Measurements from ENCODE around the gene DYNAP. TPM values are rescaled to one million over a fixed set of nuclear protein-coding genes. Genes with fewer than 3 reads are reported as not detected.

Gene DYNAP
- total RNA-seq, 1 donor from 2014 or later = not detected

GRCh38 chr18:54558609-54559585 is 32.1 kb upstream of the DYNAP start:
- H3K27me3 ChIP-seq (ENCODE audit: control insufficient read depth, insufficient read depth, low read length) = no peaks in the 10 kb centered on the region
- peak; percentile 64 for DNase-seq (ENCODE audit: low read depth)
- no peaks in the 10 kb centered on the region for H3K36me3 ChIP-seq (ENCODE audit: control insufficient read depth, insufficient read depth, low read length)
- TF ChIP-seq CTCF (IDR thresholded peaks at IDR 0.05; ENCODE audit: insufficient read depth, low read length, severe bottlenecking) = peak; percentile 64
- H3K4me3 ChIP-seq (ENCODE audit: low read depth, low read length) = no peak overlapping the region
- FAIRE-seq = no peak

GRCh38 chr18:54561706-54562267 is 29.3 kb upstream of the DYNAP start:
- DNase-seq (ENCODE audit: low read depth) (peak; percentile 10), FAIRE-seq (peak; percentile 64)
- H3K36me3 ChIP-seq (ENCODE audit: control insufficient read depth, insufficient read depth, low read length) = no peaks in the 10 kb centered on the region
- peaks cover 2% of the 10 kb centered on the region for H3K27me3 ChIP-seq (ENCODE audit: control insufficient read depth, insufficient read depth, low read length)
- no peak for TF ChIP-seq CTCF (IDR thresholded peaks at IDR 0.05; ENCODE audit: insufficient read depth, low read length, severe bottlenecking)
- H3K4me3 ChIP-seq (ENCODE audit: low read depth, low read length) = no peak overlapping the region

- DNase-seq (ENCODE audit: low read depth) (no peak), FAIRE-seq (no peak)
- Histone ChIP-seq H3K27me3 (ENCODE audit: control insufficient read depth, insufficient read depth, low read length) (peaks cover under 1% of the 10 kb centered on the region), H3K36me3 (ENCODE audit: control insufficient read depth, insufficient read depth, low read length) (no peaks in the 10 kb centered on the region), H3K4me3 (ENCODE audit: low read depth, low read length) (no peak overlapping the region)
- TF ChIP-seq CTCF (IDR thresholded peaks at IDR 0.05; ENCODE audit: insufficient read depth, low read length, severe bottlenecking) = no peak
Observed at GRCh38 chr18:54580202-54580729, 10.8 kb upstream of the DYNAP start.

GRCh38 chr18:54584065-54584464 is 7.0 kb upstream of the DYNAP start:
- FAIRE-seq (no peak), DNase-seq (ENCODE audit: low read depth) (no peak)
- no peak for TF ChIP-seq CTCF (IDR thresholded peaks at IDR 0.05; ENCODE audit: insufficient read depth, low read length, severe bottlenecking)
- Histone ChIP-seq H3K27me3 (ENCODE audit: control insufficient read depth, insufficient read depth, low read length) (peaks cover 2% of the 10 kb centered on the region), H3K4me3 (ENCODE audit: low read depth, low read length) (no peak overlapping the region), H3K36me3 (ENCODE audit: control insufficient read depth, insufficient read depth, low read length) (no peaks in the 10 kb centered on the region)

- Histone ChIP-seq H3K36me3 (ENCODE audit: control insufficient read depth, insufficient read depth, low read length) (no peaks in the 10 kb centered on the region), H3K4me3 (ENCODE audit: low read depth, low read length) (no peak overlapping the region), H3K27me3 (ENCODE audit: control insufficient read depth, insufficient read depth, low read length) (peaks cover 2% of the 10 kb centered on the region)
- DNase-seq (ENCODE audit: low read depth) = no peak
- FAIRE-seq = peak; percentile 93
- no peak for TF ChIP-seq CTCF (IDR thresholded peaks at IDR 0.05; ENCODE audit: insufficient read depth, low read length, severe bottlenecking)
Observed at GRCh38 chr18:54585743-54586142, 5.3 kb upstream of the DYNAP start.

Measured in bronchial epithelial cell (primary cell).